K562 (cell line): ENCODE data around the gene BNIP3. TPM values are rescaled to one million over a fixed set of nuclear protein-coding genes. Genes with fewer than 3 reads are reported as not detected.

Experiments used
- ATAC-seq: fragments of 200-7000 bp; cut with Tn5 transposase; 3 replicates; pipeline ENCODE4 v1.9.1; 2020; ENCODE audit warnings: moderate library complexity
- BruUV-seq: library from RNA; stranded (reverse); fragments of 400-500 nt; replicated peaks from 2 replicates; lab custom pipeline; 2021; lab: Mats Ljungman, UMichigan
- CTCF ChIA-PET: fragments of 300-600 bp; formaldehyde crosslinking; extraction: SDS; loops from one replicate; lab custom pipeline; 2021; ENCODE audit warnings: low intra/inter-chr PET ratio; lab: Yijun Ruan, JAX
- POLR2A ChIA-PET: fragments of 300-600, 350-650 bp; sonication (Branson Sonifier 250); formaldehyde crosslinking; extraction: SDS; loops from one replicate; lab custom pipeline; 2021; ENCODE audit warnings: antibody characterized with exemption, inconsistent platforms; lab: Yijun Ruan, JAX
- DNase-seq, 4 experiments: peaks; one replicate each; pipeline versions ENCODE4 v3.0.0 to v3.0.0-alpha.2; 2011 to 2018; ENCODE audit warnings: low spot score in 3 of 4, mixed read lengths in 3 of 4; ENCODE audit errors: extremely low read depth in 1 of 4
- FAIRE-seq: peaks from 2 replicates; lab custom pipeline; 2011; peaks lifted over from hg19 to GRCh38; lab: Jason Lieb, UNC
- H2AFZ ChIP-seq: 2 replicates; pipeline ENCODE4 v1.6.0; 2011; ENCODE audit warnings: low read depth, low read length, control low read depth, inconsistent platforms
- H3K27ac ChIP-seq: fragments of 200-600 bp; 3 replicates; pipeline ENCODE4 v1.8.0; 2011; ENCODE audit warnings: low read depth, mild to moderate bottlenecking, control low read depth, inconsistent platforms, low read length, moderate library complexity, mixed read lengths; ENCODE audit errors: extremely low read depth
- H3K27me3 ChIP-seq, 2 experiments: fragments of 300-600 bp in 1 of 2; 2 replicates in 1 of 2; 3 replicates in 1 of 2; pipeline versions ENCODE4 v1.6.0 to v1.8.0; 2011; ENCODE audit warnings: inconsistent platforms in 2 of 2, low read length in 2 of 2, mild to moderate bottlenecking in 1 of 2, mixed read lengths in 1 of 2, moderate library complexity in 1 of 2; ENCODE audit not compliant: control insufficient read depth in 2 of 2, insufficient read depth in 2 of 2
- H3K36me3 ChIP-seq: fragments of 300-600 bp; 3 replicates; pipeline ENCODE4 v1.8.0; 2011; ENCODE audit warnings: mild to moderate bottlenecking, low read length, inconsistent platforms; ENCODE audit not compliant: control insufficient read depth, insufficient read depth
- H3K4me1 ChIP-seq, 2 experiments: fragments of 200-600 bp in 1 of 2; replicated peaks in 1 of 2; 2 replicates in 1 of 2; 3 replicates in 1 of 2; pipeline versions ENCODE4 v1.5.1 to v1.8.0; 2011; ENCODE audit warnings: inconsistent platforms in 2 of 2, low read length in 2 of 2, mild to moderate bottlenecking in 1 of 2, mixed read lengths in 1 of 2, moderate library complexity in 1 of 2; ENCODE audit not compliant: control insufficient read depth in 2 of 2, insufficient read depth in 2 of 2
- H3K4me2 ChIP-seq: 2 replicates; pipeline ENCODE4 v1.6.1; 2011; ENCODE audit warnings: low read length, control low read depth, inconsistent platforms, mixed read lengths; ENCODE audit not compliant: insufficient read depth
- H3K4me3 ChIP-seq: fragments of 200-600 bp; sonication (generic), shearing (Covaris generic); 2 replicates; pipeline ENCODE4 v1.5.1; 2016; ENCODE audit warnings: control low read depth, inconsistent platforms
- H3K79me2 ChIP-seq: fragments of 200-600 bp; 3 replicates; pipeline ENCODE4 v1.8.0; 2011; ENCODE audit warnings: low read length, inconsistent platforms; ENCODE audit not compliant: control insufficient read depth, insufficient read depth
- H3K9ac ChIP-seq, 2 experiments: 2 replicates each; pipeline versions ENCODE4 v1.6.0 to v1.6.1; 2011; ENCODE audit warnings: low read depth in 2 of 2, low read length in 2 of 2, control low read depth in 1 of 2, inconsistent platforms in 1 of 2, mild to moderate bottlenecking in 1 of 2, mixed read lengths in 1 of 2; ENCODE audit not compliant: insufficient read depth in 1 of 2
- H3K9me1 ChIP-seq: one replicate; pipeline ENCODE4 v1.6.0; 2011; ENCODE audit warnings: inconsistent platforms, mild to moderate bottlenecking, low read length, moderate library complexity; ENCODE audit not compliant: control insufficient read depth, insufficient read depth
- H3K9me3 ChIP-seq: replicated peaks from 2 replicates; pipeline ENCODE4 v1.5.1; 2011; ENCODE audit warnings: low read depth, low read length, inconsistent platforms; ENCODE audit not compliant: control insufficient read depth, insufficient read depth
- H4K20me1 ChIP-seq: replicated peaks from 2 replicates; pipeline ENCODE4 v1.6.1; 2011; ENCODE audit warnings: low read length, inconsistent platforms, mixed read lengths; ENCODE audit not compliant: control insufficient read depth, insufficient read depth
- E2F4 ChIP-seq: sonication (generic); formaldehyde crosslinking; IDR thresholded peaks from 2 replicates; pipeline ENCODE4 v1.8.0; 2022; ENCODE audit warnings: mild to moderate bottlenecking, low read depth, missing genetic modification reagents
- NRF1 ChIP-seq, 2 experiments: fragments of 450-650 bp; IDR thresholded peaks in 1 of 2; conservative IDR thresholded peaks in 1 of 2; 2 replicates each; pipeline ENCODE4 v1.6.1; 2014; ENCODE audit warnings: mild to moderate bottlenecking in 2 of 2
- ZNF583 ChIP-seq: fragments of 250-450 bp; sonication (Bioruptor Pico); IDR thresholded peaks from 2 replicates; pipeline ENCODE4 v1.4.0; 2020
- WGBS: fragments of 100-300 bp; shearing (Covaris generic); methylation state at CpG from one replicate; pipeline ENCODE4 v1.1.6; 2016; ENCODE audit warnings: low coverage, mixed read lengths; ENCODE audit not compliant: insufficient coverage; ENCODE audit errors: missing lambda C conversion rate; 5-methylcytosine and 5-hydroxymethylcytosine counted together
- in situ Hi-C: fragments of 300-500 bp; cut with MboI; formaldehyde crosslinking; loops from 4 replicates; pipeline ENCODE4 v1.15.0; 2018; ENCODE audit warnings: inconsistent platforms, mixed read lengths
- intact Hi-C: fragments of 100-400 bp; cut with micrococcal nuclease; formaldehyde crosslinking; loops from 2 replicates; pipeline ENCODE4 v1.14.2; 2022
- polyA plus RNA-seq, 8 experiments: library from polyadenylated mRNA; depleted of rRNA in 4 of 8; stranded (reverse) in 5 of 8; unstranded in 3 of 8; fragments of >200 nt; fragmentation: Nextera tagmentation in 2 of 8; fragmentation: Illumina TruSeq in 1 of 8; extraction: Ambion mirVana in 2 of 8; extraction: Trizol in 1 of 8; gene quantifications; 2 replicates each; pipeline versions ENCODE4 v1.2.1 to v1.2.3, GENCODE V29; 2011 to 2014; ENCODE audit warnings: inconsistent platforms in 1 of 8, missing spikeins in 1 of 8
- total RNA-seq, 7 experiments: library from RNA; depleted of rRNA in 6 of 7; stranded (reverse); fragments of >200 nt in 6 of 7; fragmentation: Illumina TruSeq in 2 of 7; extraction: Trizol in 2 of 7; gene quantifications; 2 replicates each; pipeline versions ENCODE4 v1.2.1 to v1.2.3, GENCODE V29; 2011 to 2021; ENCODE audit warnings: low replicate concordance in 1 of 7

Gene BNIP3
- total and polyA plus RNA-seq, 9 of the 15 experiments (the other 6 are each of a cell fraction or from before 2014, with no cell fraction given) = 9.2 to 119 (median 42.2) TPM

GRCh38 chr10:131978366-131978765 lies 3.4 kb downstream of the BNIP3 start:
- no peak overlapping the region for H3K4me3 ChIP-seq
- DNase-seq (no peak), ATAC-seq (no peak), FAIRE-seq (no peak)
- intact Hi-C loops = no loop called here
- H3K9me1 ChIP-seq = peaks cover 4% of the 10 kb centered on the region
- H3K27me3 ChIP-seq = no peaks in the 10 kb centered on the region
- ChIA-PET POLR2A (no interaction called here), CTCF (no interaction called here)
- in situ Hi-C loops = no loop called here
- no TSS peak for BruUV-seq
- TF ChIP-seq NRF1 (conservative IDR thresholded peaks at IDR 0.05 in 1 of 2, IDR thresholded peaks at IDR 0.05 in 1 of 2) (no peak), E2F4 (no peak), ZNF583 (CRISPR knock-in tag) (no peak)
- H3K4me1 ChIP-seq = peaks cover 30 to 37% of the 10 kb centered on the region in 2 experiments; a peak in 4 of 5 replicates
- H3K9ac ChIP-seq = peak overlapping the region in 1 of 2 experiments; percentile 62; a peak in 2 of 4 replicates
- peak overlapping the region; percentile 81; the same call in 1 of the 2 replicates for H3K4me2 ChIP-seq
- no peaks in the 10 kb centered on the region for H3K9me3 ChIP-seq
- H3K79me2 ChIP-seq = peaks cover 93% of the 10 kb centered on the region
- peaks cover 52% of the 10 kb centered on the region for H3K36me3 ChIP-seq
- peaks cover 35% of the 10 kb centered on the region for H4K20me1 ChIP-seq
- WGBS = 58% methylated on average over 3 of the region's 3 CpGs
- H3K27ac ChIP-seq = no peak overlapping the region
- no peak overlapping the region for H2AFZ ChIP-seq
